Cardiac muscle cell (in vitro differentiated cells and primary cell): ENCODE data around the gene CTNNA3. TPM values are rescaled to one million over a fixed set of nuclear protein-coding genes. Genes with fewer than 3 reads are reported as not detected.

Source experiments
- DNase-seq, 2 donors: peaks; one replicate each; pipeline versions ENCODE4 v3.0.0 to v3.0.0-alpha.2; 2010 to 2017; ENCODE audit warnings: low read depth in 1 of 2, low spot score in 1 of 2
- H3K27ac ChIP-seq: fragments of 200-600 bp; sonication (generic); 2 replicates; pipeline ENCODE4 v1.5.1; 2016
- H3K27me3 ChIP-seq: fragments of 200-600 bp; sonication (generic); 2 replicates; pipeline ENCODE4 v1.6.0; 2016; ENCODE audit warnings: control low read depth
- H3K36me3 ChIP-seq: fragments of 200-600 bp; sonication (generic); 2 replicates; pipeline ENCODE4 v1.5.1; 2016; ENCODE audit warnings: control low read depth
- H3K4me1 ChIP-seq: fragments of 200-600 bp; sonication (generic); 2 replicates; pipeline ENCODE4 v1.8.1; 2017; ENCODE audit warnings: low read depth, mild to moderate bottlenecking, mixed run types
- H3K4me3 ChIP-seq: fragments of 200-600 bp; sonication (generic); 2 replicates; pipeline ENCODE4 v1.5.1; 2016; ENCODE audit warnings: mild to moderate bottlenecking
- H3K9me3 ChIP-seq: fragments of 200-600 bp; sonication (generic); 2 replicates; pipeline ENCODE4 v1.5.1; 2017; ENCODE audit warnings: low read depth, mild to moderate bottlenecking, control low read depth
- polyA plus RNA-seq: library from polyadenylated mRNA; unstranded; fragments of >200 nt; fragmentation: Nextera tagmentation; extraction: Ambion mirVana; gene quantifications from 2 replicates; pipeline ENCODE4 v1.2.1, GENCODE V29; 2016
- total RNA-seq: library from RNA; depleted of rRNA; stranded (reverse); fragments of >200 nt; gene quantifications from 2 replicates; pipeline ENCODE4 v1.2.3, GENCODE V29; 2016
- TF ChIP-seq, protein P1 (sequence below): IDR thresholded peaks from 2 replicates; pipeline ENCODE4 v1.5.1; 2012; ENCODE audit warnings: low read depth, mild to moderate bottlenecking, low read length

CTNNA3 gene
- total and polyA plus RNA-seq, 2 experiments from 2014 or later: 55.8 to 71.7 TPM

DNA sequence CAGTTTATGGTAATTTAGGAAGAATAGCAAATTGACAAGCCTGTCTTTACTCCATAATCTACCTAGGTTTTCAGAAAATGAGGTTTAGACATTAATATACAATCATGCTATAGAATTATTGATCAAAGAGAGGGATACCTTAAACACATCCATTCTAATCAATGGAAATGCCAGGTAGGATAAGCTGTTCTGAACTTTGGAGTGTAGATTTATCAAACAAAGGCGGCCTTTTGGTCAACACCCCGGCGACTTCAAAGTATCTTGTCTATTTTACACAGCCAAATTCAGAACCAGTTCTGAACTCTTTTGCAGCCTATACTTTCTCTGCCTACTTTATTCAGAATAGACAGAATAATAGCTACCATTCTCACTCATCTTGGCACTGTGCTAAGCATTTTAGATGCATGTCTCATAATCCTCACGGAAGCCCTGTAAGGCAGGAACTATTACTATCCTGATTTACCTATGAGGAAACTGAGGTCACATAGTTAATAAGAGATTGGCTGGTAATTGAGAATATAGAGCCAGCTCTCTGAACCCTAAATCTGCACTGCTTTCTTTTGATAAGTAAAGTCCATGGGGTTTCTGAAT, 1412.0 kb downstream of the CTNNA3 start:
- H3K4me1 ChIP-seq: no peaks in the 10 kb centered on the region
- no peak overlapping the region for H3K27ac ChIP-seq
- no peaks in the 10 kb centered on the region for H3K9me3 ChIP-seq
- no peak for DNase-seq
- H3K36me3 ChIP-seq: no peaks in the 10 kb centered on the region
- no peak overlapping the region for H3K4me3 ChIP-seq
- TF ChIP-seq, protein P1, sequence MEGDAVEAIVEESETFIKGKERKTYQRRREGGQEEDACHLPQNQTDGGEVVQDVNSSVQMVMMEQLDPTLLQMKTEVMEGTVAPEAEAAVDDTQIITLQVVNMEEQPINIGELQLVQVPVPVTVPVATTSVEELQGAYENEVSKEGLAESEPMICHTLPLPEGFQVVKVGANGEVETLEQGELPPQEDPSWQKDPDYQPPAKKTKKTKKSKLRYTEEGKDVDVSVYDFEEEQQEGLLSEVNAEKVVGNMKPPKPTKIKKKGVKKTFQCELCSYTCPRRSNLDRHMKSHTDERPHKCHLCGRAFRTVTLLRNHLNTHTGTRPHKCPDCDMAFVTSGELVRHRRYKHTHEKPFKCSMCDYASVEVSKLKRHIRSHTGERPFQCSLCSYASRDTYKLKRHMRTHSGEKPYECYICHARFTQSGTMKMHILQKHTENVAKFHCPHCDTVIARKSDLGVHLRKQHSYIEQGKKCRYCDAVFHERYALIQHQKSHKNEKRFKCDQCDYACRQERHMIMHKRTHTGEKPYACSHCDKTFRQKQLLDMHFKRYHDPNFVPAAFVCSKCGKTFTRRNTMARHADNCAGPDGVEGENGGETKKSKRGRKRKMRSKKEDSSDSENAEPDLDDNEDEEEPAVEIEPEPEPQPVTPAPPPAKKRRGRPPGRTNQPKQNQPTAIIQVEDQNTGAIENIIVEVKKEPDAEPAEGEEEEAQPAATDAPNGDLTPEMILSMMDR: no peak
- no peaks in the 10 kb centered on the region for H3K27me3 ChIP-seq

DNA sequence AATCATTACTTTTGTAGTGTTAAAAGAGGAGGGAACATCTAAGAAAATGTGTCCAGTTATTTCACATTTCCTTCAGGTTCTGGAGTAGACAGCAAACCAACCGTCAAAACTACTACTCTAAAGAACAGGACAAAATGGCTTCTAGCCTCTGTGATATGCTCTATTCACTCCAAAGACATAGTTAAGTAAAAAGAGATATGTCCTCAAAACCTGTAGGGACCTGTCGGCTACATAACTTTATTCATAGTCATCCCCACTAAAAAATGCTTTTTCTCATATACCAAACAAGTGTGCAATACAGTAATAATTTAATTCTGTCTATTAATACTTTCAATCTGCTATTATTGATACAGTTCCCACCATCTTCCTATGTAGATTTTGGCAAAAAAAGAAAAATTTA, 1412.9 kb downstream of the CTNNA3 start:
- TF ChIP-seq, protein P1: no peak
- no peaks in the 10 kb centered on the region for H3K27me3 ChIP-seq
- DNase-seq: no peak
- no peak overlapping the region for H3K4me3 ChIP-seq
- no peaks in the 10 kb centered on the region for H3K36me3 ChIP-seq
- no peaks in the 10 kb centered on the region for H3K9me3 ChIP-seq
- no peaks in the 10 kb centered on the region for H3K4me1 ChIP-seq
- no peak overlapping the region for H3K27ac ChIP-seq

DNA sequence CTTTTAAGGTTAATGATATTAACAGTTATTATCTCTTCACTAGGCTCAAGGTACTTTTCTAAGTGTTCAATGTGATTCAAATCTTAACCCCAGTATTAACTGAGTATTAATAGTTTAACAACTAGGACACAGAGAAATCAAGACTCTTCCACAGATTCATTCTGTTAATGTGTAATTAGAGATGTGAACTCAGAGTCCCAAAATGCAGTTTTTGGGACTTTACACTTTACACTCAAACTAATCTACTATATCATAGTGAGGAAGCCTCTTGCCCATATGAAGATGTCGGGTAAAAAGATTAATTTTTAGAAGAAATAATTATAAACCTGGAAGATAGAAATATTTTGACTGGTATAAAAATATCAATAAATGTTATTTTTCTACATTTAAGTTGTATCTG, 1414.7 kb downstream of the CTNNA3 start:
- Histone ChIP-seq H3K4me3 (no peak overlapping the region), H3K27me3 (no peaks in the 10 kb centered on the region), H3K4me1 (no peaks in the 10 kb centered on the region), H3K36me3 (no peaks in the 10 kb centered on the region), H3K9me3 (no peaks in the 10 kb centered on the region), H3K27ac (no peak overlapping the region)
- TF ChIP-seq, protein P1: no peak
- DNase-seq: no peak

- Histone ChIP-seq H3K4me1 (no peaks in the 10 kb centered on the region), H3K9me3 (no peaks in the 10 kb centered on the region), H3K4me3 (no peak overlapping the region), H3K27me3 (no peaks in the 10 kb centered on the region), H3K27ac (no peak overlapping the region), H3K36me3 (no peaks in the 10 kb centered on the region)
- DNase-seq: no peak
- TF ChIP-seq, protein P1: no peak
Observed at GRCh38 chr10:66277481-66277880, 1418.5 kb downstream of the CTNNA3 start.

DNA sequence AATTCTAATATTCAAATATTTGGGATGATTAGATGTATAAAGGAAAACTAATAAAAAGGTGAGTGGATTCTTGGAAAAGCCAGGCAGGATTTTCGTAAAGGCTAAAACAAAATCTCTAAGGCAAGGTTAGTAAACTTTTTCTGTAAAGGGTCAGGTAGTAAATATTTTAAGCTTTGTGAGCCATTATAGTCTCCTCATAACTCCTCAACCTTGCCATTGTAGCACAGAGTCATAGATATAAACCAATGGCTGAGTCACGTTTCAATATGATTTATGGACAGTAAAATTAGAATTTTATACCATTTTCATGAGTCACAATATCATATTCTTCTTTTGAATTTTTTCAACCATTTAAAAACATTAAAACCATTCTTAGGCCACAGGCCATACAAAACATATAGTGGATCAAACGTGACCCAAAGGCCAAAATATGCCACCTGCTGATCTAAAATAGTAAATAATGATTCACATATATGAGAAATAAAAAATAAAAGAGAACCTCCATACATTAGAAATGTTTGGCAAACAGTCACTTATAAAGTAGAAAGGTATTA, 1422.0 kb downstream of the CTNNA3 start:
- Histone ChIP-seq H3K9me3 (no peaks in the 10 kb centered on the region), H3K36me3 (no peaks in the 10 kb centered on the region), H3K27ac (no peak overlapping the region), H3K4me3 (no peak overlapping the region), H3K27me3 (no peaks in the 10 kb centered on the region), H3K4me1 (no peaks in the 10 kb centered on the region)
- no peak for DNase-seq
- TF ChIP-seq, protein P1: no peak
